OCI-LY3 (cell line): ENCODE measurements around the gene FSCB.

Experiments
- EZH2phosphoT487 ChIP-seq: fragments of 200-600 bp; shearing (Covaris generic); IDR thresholded peaks from 2 replicates; pipeline ENCODE4 v1.6.1; 2018; ENCODE audit warnings: antibody characterized with exemption, mixed run types, low read depth
- TF ChIP-seq, protein P1 (sequence below): fragments of 200-600, 300-600 bp; sonication (generic); IDR thresholded peaks from 2 replicates; pipeline ENCODE4 v1.5.1; 2014; ENCODE audit warnings: antibody characterized with exemption, low read length, low read depth

DNA sequence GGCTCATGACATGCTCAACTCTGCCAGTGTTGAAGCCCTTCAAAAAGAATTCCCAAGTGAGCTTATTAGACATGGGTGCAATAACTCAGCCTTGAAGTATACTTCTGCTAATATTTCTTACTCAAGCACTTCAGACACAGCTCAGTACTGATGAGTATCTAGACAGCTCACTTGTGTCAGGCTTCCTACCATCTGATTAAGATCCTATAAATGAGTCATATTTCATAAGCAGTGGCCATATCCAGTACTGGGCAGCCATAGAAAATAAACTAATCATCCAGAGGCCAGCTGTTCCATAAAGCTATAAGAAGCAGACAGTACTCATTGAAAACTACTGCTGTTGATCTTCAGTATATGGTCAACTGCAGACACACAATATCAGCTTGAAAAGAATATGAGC lies 12.9 kb downstream of the FSCB start:
- TF ChIP-seq, protein P1, sequence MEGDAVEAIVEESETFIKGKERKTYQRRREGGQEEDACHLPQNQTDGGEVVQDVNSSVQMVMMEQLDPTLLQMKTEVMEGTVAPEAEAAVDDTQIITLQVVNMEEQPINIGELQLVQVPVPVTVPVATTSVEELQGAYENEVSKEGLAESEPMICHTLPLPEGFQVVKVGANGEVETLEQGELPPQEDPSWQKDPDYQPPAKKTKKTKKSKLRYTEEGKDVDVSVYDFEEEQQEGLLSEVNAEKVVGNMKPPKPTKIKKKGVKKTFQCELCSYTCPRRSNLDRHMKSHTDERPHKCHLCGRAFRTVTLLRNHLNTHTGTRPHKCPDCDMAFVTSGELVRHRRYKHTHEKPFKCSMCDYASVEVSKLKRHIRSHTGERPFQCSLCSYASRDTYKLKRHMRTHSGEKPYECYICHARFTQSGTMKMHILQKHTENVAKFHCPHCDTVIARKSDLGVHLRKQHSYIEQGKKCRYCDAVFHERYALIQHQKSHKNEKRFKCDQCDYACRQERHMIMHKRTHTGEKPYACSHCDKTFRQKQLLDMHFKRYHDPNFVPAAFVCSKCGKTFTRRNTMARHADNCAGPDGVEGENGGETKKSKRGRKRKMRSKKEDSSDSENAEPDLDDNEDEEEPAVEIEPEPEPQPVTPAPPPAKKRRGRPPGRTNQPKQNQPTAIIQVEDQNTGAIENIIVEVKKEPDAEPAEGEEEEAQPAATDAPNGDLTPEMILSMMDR = no peak
- no peak for TF ChIP-seq EZH2phosphoT487
